HG03039 (cell line): ENCODE data around the gene METTL15.
"Not testable (repeated sequence)": the region's sequence is repeated elsewhere in the genome, so short reads cannot be mapped to it uniquely, and the experiment has no call there.

Experiments used
- ATAC-seq: cut with Tn5 transposase; IDR thresholded peaks from one replicate; pipeline ENCODE4 v1.9.1; 2021; ENCODE audit warnings: mild to moderate bottlenecking, moderate library complexity; ENCODE audit not compliant: unreplicated experiment

Gene METTL15

DNA sequence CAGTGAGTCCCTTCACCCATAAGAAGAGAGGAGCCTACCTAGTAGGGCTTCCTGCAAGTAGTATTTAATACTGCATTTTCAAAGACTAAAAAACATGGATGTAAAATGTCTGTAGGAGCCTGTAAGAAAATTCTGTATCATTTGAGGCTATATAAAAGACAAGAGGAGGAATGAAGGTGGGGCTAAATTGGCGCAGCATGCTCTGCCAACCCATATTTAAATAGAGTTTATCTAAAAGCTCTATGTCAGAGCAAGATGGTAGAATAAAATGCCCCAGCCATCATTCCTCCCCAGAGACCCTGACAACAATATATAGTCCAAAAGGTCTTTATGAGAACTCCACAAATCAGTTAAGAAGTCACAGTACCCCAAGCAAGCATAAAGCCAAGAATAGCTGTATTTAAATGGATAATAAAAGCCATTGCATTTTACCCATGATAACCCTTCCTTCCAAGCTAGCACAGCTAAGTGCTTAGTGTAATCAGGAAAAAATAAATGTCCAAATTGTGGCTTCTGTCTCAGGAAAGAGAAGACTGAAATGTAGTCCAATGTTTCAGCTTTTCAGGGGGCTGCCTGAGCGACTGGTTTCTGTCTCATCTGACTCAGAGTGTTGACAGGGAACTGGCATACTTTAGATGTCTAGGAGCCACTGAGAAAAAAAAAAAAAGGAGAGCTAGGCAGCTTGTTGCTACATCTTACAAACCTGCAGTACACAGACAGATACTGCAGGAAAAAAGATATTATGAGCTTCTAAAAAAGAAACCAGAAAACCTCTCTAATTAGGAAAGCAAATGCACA, 258.6 kb downstream of the METTL15 start:
- no peak for ATAC-seq

DNA sequence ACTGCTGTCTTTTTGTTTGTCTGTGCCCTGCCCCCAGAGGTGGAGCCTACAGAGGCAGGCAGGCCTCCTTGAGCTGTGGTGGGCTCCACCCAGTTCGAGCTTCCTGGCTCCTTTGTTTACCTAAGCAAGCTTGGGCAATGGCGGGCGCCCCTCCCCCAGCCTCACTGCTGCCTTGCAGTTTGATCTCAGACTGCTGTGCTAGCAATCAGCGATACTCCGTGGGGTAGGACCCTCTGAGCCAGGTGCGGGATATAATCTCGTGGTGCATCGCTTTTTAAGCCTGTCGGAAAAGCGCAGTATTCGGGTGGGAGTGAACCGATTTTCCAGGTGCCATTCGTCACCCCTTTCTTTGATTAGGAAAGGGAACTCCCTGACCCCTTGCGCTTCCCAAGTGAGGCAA, 269.9 kb downstream of the METTL15 start:
- not testable (repeated sequence) for ATAC-seq
